Testis (tissue), 3 donors: ENCODE data around the gene NOS1. TPM values are rescaled to one million over a fixed set of nuclear protein-coding genes. Genes with fewer than 3 reads are reported as not detected.

Source experiments
- DNase-seq: peaks from one replicate; pipeline ENCODE4 v3.0.0-alpha.2; 2019
- H3K27ac ChIP-seq, 2 donors: fragments of 200-600 bp; sonication (generic); one replicate each; pipeline ENCODE4 v1.5.1; 2019
- H3K27me3 ChIP-seq: fragments of 200-600 bp; sonication (generic); one replicate; pipeline ENCODE4 v1.5.1; 2019
- H3K36me3 ChIP-seq: fragments of 200-600 bp; sonication (generic); one replicate; pipeline ENCODE4 v1.5.1; 2017; ENCODE audit warnings: low read depth; ENCODE audit errors: missing control alignments
- H3K4me1 ChIP-seq: fragments of 200-600 bp; sonication (generic); one replicate; pipeline ENCODE4 v1.5.1; 2019
- H3K4me3 ChIP-seq, 2 donors: fragments of 200-600 bp; sonication (generic); one replicate each; pipeline ENCODE4 v1.5.1; 2017 to 2019
- H3K9me3 ChIP-seq: fragments of 200-600 bp; sonication (generic); one replicate; pipeline ENCODE4 v1.5.1; 2017
- CTCF ChIP-seq, 3 experiments: fragments of 450-650 bp in 2 of 3; fragments of 200-600 bp in 1 of 3; sonication (generic) in 1 of 3; IDR thresholded peaks; one replicate each; pipeline ENCODE4 v1.5.1; 2016 to 2019; ENCODE audit warnings: antibody characterized with exemption in 3 of 3, mild to moderate bottlenecking in 2 of 3, moderate library complexity in 1 of 3
- POLR2A ChIP-seq: fragments of 450-650 bp; IDR thresholded peaks from one replicate; pipeline ENCODE4 v1.6.1; 2017; ENCODE audit warnings: antibody characterized with exemption, mild to moderate bottlenecking, moderate library complexity
- WGBS, 2 donors: methylation state at CpG; one replicate each; pipeline ENCODE4 v1.1.5; 2018; 5-methylcytosine and 5-hydroxymethylcytosine counted together
- intact Hi-C: fragments of 100-400 bp; cut with DNase I; formaldehyde crosslinking; loops from one replicate; pipeline ENCODE4 v1.15.1; 2023; ENCODE audit warnings: low total_unique reads
- polyA plus RNA-seq: library from polyadenylated mRNA; stranded (reverse); fragments of 350-450 nt; fragmentation: Illumina TruSeq; extraction: RNeasy Lipid Tissue Mini Kit (QIAGEN cat#74804); gene quantifications from one replicate; pipeline ENCODE4 v1.2.3, GENCODE V29; 2014; ENCODE audit warnings: low read depth, low replicate concordance; ENCODE audit not compliant: insufficient read depth
- total RNA-seq, 2 donors: library from RNA; depleted of rRNA; stranded (reverse); fragments of >200 nt; gene quantifications; one replicate each; pipeline ENCODE4 v1.2.3, GENCODE V29; 2016

NOS1 gene
- total and polyA plus RNA-seq, 3 donors from 2014 or later, result 1.5 to 3.8 (median 3.1) TPM

- Histone ChIP-seq H3K36me3 (no peaks in the 10 kb centered on the region), H3K4me1 (no peaks in the 10 kb centered on the region), H3K9me3 (no peaks in the 10 kb centered on the region), H3K4me3 (no peak overlapping the region), H3K27ac (no peak overlapping the region), H3K27me3 (no peaks in the 10 kb centered on the region)
- TF ChIP-seq CTCF (IDR thresholded peaks at IDR 0.05) (peak in 2 of 3 experiments; percentile 85 to 87), POLR2A (no peak)
- intact Hi-C loops, result loop anchor here (10.0 kb wide), 2 partner anchors 228 to 468 kb away; no protein-coding TSS in a partner anchor
- peak; percentile 91 for DNase-seq
- WGBS, 2 donors, result 13 to 18% methylated on average over 12 of the region's 12 CpGs
Measured at GRCh38 chr12:117367006-117367638, 5.7 kb upstream of the NOS1 start.

GRCh38 chr12:117365049-117365616 lies 3.7 kb upstream of the NOS1 start:
- 42% methylated on average over 8 to 9 of the region's 9 CpGs for WGBS, 2 donors
- Histone ChIP-seq H3K4me1 (no peaks in the 10 kb centered on the region), H3K4me3 (no peak overlapping the region), H3K27ac (no peak overlapping the region), H3K36me3 (no peaks in the 10 kb centered on the region), H3K27me3 (no peaks in the 10 kb centered on the region), H3K9me3 (no peaks in the 10 kb centered on the region)
- intact Hi-C loops, result loop anchor here (10.0 kb wide), 2 partner anchors 230 to 470 kb away; no protein-coding TSS in a partner anchor
- DNase-seq, result no peak
- TF ChIP-seq POLR2A (no peak), CTCF (IDR thresholded peaks at IDR 0.05) (no peak)

GRCh38 chr12:117363953-117364486 lies 2.6 kb upstream of the NOS1 start:
- TF ChIP-seq CTCF (IDR thresholded peaks at IDR 0.05) (no peak), POLR2A (no peak)
- Histone ChIP-seq H3K4me3 (no peak overlapping the region), H3K36me3 (no peaks in the 10 kb centered on the region), H3K9me3 (no peaks in the 10 kb centered on the region), H3K4me1 (no peaks in the 10 kb centered on the region), H3K27me3 (no peaks in the 10 kb centered on the region), H3K27ac (no peak overlapping the region)
- no peak for DNase-seq
- intact Hi-C loops, result loop anchor here (10.0 kb wide), 2 partner anchors 231 to 471 kb away; no protein-coding TSS in a partner anchor
- 24 to 28% methylated on average over 4 of the region's 4 CpGs for WGBS, 2 donors

GRCh38 chr12:117363056-117363662 lies 1.7 kb upstream of the NOS1 start:
- no peak for DNase-seq
- WGBS, 2 donors, result 49% methylated on average over 10 of the region's 10 CpGs
- Histone ChIP-seq H3K4me3 (no peak overlapping the region), H3K9me3 (no peaks in the 10 kb centered on the region), H3K27ac (no peak overlapping the region), H3K36me3 (no peaks in the 10 kb centered on the region), H3K4me1 (no peaks in the 10 kb centered on the region), H3K27me3 (no peaks in the 10 kb centered on the region)
- intact Hi-C loops, result loop anchor here (10.0 kb wide), 2 partner anchors 232 to 472 kb away; no protein-coding TSS in a partner anchor
- TF ChIP-seq CTCF (IDR thresholded peaks at IDR 0.05) (no peak), POLR2A (no peak)
